Immature natural killer cell (primary cell): ENCODE results near the gene RNF175. TPM values are rescaled to one million over a fixed set of nuclear protein-coding genes. Genes with fewer than 3 reads are reported as not detected.
A peak's percentile ranks its signal among the peaks of the same experiment; 100 is the strongest.

Experiments
- DNase-seq, 3 donors: peaks; one replicate each; pipeline ENCODE4 v3.0.0; 2022; ENCODE audit warnings: mixed read lengths in 1 of 3
- H3K27ac Mint-ChIP-seq, 6 donors: one replicate each; pipeline ENCODE4 v1.8.0; 2020; ENCODE audit warnings: mixed read lengths in 6 of 6, mild to moderate bottlenecking in 5 of 6, inconsistent platforms in 4 of 6, moderate library complexity in 3 of 6
- H3K27me3 Mint-ChIP-seq, 3 donors: one replicate each; pipeline ENCODE4 v1.8.0; 2020 to 2021; ENCODE audit warnings: low read depth in 3 of 3, mild to moderate bottlenecking in 3 of 3, mixed read lengths in 3 of 3, moderate library complexity in 3 of 3, inconsistent platforms in 1 of 3
- H3K36me3 Mint-ChIP-seq, 3 donors: one replicate each; pipeline ENCODE4 v1.8.0; 2020; ENCODE audit warnings: mixed read lengths in 3 of 3, inconsistent platforms in 2 of 3, mild to moderate bottlenecking in 2 of 3
- H3K4me1 Mint-ChIP-seq, 2 donors: one replicate each; pipeline ENCODE4 v1.8.0; 2020; ENCODE audit warnings: inconsistent platforms in 2 of 2, mild to moderate bottlenecking in 2 of 2, mixed read lengths in 2 of 2, moderate library complexity in 1 of 2
- H3K4me3 Mint-ChIP-seq, 5 donors: one replicate each; pipeline ENCODE4 v1.8.0; 2020; ENCODE audit warnings: mild to moderate bottlenecking in 5 of 5, mixed read lengths in 5 of 5, inconsistent platforms in 3 of 5, moderate library complexity in 3 of 5
- H3K9me3 Mint-ChIP-seq, 6 donors: one replicate each; pipeline ENCODE4 v1.8.0; 2020; ENCODE audit warnings: mild to moderate bottlenecking in 6 of 6, mixed read lengths in 6 of 6, inconsistent platforms in 4 of 6, moderate library complexity in 3 of 6
- polyA plus RNA-seq, 3 donors: library from polyadenylated mRNA; unstranded; fragments of 300-500 nt; fragmentation: Illumina TruSeq; gene quantifications; one replicate each; pipeline ENCODE4 v1.2.3, GENCODE V29; 2021

The RNF175 gene
- polyA plus RNA-seq, 3 donors from 2014 or later: not detected

DNA sequence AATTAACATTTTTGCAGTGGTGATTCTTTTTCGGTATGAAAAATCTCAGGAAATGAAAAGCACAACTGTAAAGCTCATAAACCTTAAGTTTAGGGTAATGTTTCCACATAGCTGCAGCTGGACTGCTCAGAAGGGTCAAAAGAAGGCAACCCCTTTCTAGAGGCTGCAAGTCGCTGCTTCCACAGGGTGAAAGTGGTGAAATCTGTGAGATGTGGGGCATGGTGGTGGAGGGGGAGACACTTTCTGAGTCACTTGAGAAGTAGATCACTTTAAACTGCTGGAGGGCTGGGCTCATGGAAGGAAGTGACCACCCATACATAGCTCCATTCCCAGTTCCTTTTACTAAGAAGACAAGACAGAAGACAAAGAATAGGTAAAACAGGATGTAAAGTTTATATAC, 20.4 kb upstream of the RNF175 start:
- Mint-ChIP-seq H3K27me3 (peaks cover 3 to 19% (median 6%) of the 10 kb centered on the region in 3 donors), H3K27ac (no peak overlapping the region)

DNA sequence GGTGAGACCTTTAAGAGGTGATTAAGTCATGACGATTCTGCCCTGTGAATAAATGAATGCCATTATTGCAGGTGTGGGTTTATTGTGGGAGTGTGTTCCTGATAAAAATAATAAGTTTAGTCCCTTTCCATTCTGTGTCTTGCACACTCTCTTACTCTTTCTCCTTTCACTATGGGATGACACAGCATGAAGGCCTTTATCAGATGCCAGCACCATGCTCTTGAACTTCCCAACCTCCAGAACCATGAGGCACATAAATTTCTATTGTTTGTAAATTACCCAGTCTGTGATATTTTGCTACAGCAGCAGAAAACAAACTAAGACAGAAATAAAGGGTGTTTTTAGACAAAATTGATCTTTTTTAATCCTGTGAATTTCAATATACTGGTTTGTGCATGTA, 18.6 kb upstream of the RNF175 start:
- no peak for DNase-seq
- Mint-ChIP-seq H3K27me3 (peaks cover 3 to 16% (median 3%) of the 10 kb centered on the region in 3 donors), H3K27ac (no peak overlapping the region), H3K4me1 (no peaks in the 10 kb centered on the region), H3K9me3 (peaks cover 0 to 5% (median 0%) of the 10 kb centered on the region in 6 donors), H3K36me3 (peaks cover 0 to 3% (median 0%) of the 10 kb centered on the region in 3 donors), H3K4me3 (no peak overlapping the region)

More for the DNA sequence above, 20.4 kb upstream of the RNF175 start:
- H3K9me3 Mint-ChIP-seq: peaks cover 0 to 5% (median 0%) of the 10 kb centered on the region in 6 donors
- no peaks in the 10 kb centered on the region for H3K4me1 Mint-ChIP-seq
- peaks cover 0 to 3% (median 0%) of the 10 kb centered on the region in 3 donors for H3K36me3 Mint-ChIP-seq
- no peak for DNase-seq
- H3K4me3 Mint-ChIP-seq: no peak overlapping the region

DNA sequence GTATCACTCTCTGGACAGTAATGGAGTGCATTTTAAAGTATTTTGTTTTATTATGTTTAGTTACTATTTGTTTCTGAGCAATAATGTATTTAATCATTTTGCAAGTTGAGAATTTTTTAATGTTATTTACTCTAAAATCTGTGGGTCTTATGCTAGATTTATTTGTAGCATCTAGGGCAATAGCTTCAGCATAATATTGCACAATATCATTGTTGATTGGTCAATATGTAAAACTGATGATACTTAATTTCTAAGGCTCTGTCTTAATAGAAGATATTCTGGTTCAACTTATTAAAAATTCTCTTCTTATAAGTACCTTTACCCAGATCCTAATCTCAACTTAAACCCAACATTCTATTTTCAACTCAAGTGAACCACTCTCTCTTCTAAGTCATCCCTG, 17.6 kb upstream of the RNF175 start:
- DNase-seq: no peak
- Mint-ChIP-seq H3K27me3 (peaks cover 3 to 18% (median 3%) of the 10 kb centered on the region in 3 donors), H3K4me3 (no peak overlapping the region), H3K36me3 (peaks cover 0 to 3% (median 0%) of the 10 kb centered on the region in 3 donors), H3K27ac (no peak overlapping the region), H3K4me1 (no peaks in the 10 kb centered on the region), H3K9me3 (peaks cover 0 to 5% (median 0%) of the 10 kb centered on the region in 6 donors)

DNA sequence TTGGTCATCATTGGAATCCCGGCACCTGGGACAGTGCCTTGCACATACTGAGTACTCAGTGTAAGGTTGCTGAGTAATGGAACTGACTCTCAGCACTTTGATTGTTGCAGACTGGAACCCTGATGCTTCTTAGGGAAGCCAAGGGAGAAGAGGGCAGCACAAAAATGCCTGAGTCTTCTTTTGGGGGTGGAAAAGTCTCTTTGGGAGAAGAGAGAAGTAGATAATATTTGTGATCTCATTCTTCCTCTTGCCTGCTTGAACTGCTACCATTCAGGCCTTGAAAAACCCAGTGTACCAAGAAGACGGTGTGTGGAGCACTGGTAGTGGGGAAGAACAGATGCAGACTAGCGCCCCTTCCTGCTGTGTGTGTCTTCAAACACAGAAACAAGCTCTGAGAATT, 16.8 kb upstream of the RNF175 start:
- Mint-ChIP-seq H3K36me3 (peaks cover 0 to 3% (median 0%) of the 10 kb centered on the region in 3 donors), H3K9me3 (peaks cover 0 to 5% (median 0%) of the 10 kb centered on the region in 6 donors), H3K27me3 (peaks cover 3 to 19% (median 4%) of the 10 kb centered on the region in 3 donors), H3K4me3 (no peak overlapping the region), H3K27ac (no peak overlapping the region), H3K4me1 (no peaks in the 10 kb centered on the region)
- no peak for DNase-seq

DNA sequence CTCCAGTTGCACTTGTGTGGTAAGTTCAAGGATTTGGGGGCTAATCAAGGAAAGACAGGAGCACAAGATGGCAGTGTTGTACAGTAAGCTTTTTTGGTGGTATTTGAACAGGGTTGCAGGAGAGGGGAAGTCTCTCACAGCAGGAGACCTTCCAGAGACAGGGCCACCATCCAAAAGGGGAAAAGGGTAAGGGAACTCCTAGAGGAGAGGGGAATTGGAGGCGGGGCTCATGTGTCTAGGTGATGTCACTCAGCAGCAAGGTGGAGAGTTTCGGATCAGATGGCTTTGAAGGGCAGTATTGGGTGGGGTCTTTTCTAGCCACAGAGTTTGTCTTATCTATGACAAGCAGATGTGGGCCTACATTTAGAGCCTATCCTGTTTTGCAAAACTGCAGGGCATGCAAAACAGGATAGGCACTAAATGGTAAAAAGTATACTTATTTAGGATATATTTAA, 13.4 kb upstream of the RNF175 start:
- Mint-ChIP-seq H3K9me3 (peaks cover 0 to 2% (median 0%) of the 10 kb centered on the region in 6 donors), H3K4me3 (no peak overlapping the region), H3K4me1 (no peaks in the 10 kb centered on the region), H3K36me3 (peaks cover 0 to 3% (median 0%) of the 10 kb centered on the region in 3 donors), H3K27ac (peak overlapping the region in 1 of 6 donors; percentile 0), H3K27me3 (peaks cover 1 to 15% (median 6%) of the 10 kb centered on the region in 3 donors)
- DNase-seq: no peak

DNA sequence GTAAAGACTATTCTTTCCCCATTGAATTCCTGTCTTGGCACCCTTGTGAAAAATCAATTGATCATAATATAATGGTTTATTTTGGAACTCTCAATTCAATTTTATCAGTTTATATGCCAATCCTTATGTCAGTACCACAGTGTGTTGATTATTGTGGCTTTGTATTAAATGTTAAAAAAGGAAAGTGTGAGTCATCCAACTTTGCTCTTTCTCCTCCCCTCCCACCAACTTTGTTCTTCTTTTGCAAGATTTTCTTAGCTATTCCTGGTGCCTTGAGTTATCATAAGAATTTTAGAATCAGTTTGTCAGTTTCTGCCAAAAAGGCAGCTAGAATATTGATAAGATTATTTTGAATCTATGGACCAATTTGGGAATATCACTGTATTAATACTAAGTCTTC, 11.2 kb upstream of the RNF175 start:
- Mint-ChIP-seq H3K4me3 (no peak overlapping the region), H3K9me3 (peaks cover 0 to 2% (median 0%) of the 10 kb centered on the region in 6 donors), H3K27ac (no peak overlapping the region), H3K4me1 (no peaks in the 10 kb centered on the region), H3K36me3 (no peaks in the 10 kb centered on the region), H3K27me3 (peaks cover 1 to 12% (median 4%) of the 10 kb centered on the region in 3 donors)
- DNase-seq: no peak

DNA sequence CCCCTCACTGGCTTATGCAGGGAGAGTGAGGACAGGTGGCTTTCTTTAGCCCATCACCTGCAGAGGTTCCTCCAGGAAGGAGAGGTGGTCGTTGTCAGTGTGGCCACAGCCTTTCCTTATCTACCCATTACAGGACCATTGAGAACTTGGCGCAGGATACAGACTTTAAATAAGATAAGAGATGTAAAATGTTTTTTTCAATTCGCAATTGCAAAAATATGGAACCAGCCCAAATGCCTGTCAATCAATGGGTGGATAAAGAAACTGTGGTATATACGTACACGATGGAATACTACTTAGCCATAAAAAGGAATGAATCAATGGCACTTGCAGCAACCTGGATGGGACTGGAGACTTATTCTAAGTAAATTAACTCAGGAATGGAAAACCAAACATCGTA, 6.9 kb upstream of the RNF175 start:
- no peak overlapping the region for H3K27ac Mint-ChIP-seq
- H3K36me3 Mint-ChIP-seq: no peaks in the 10 kb centered on the region
- H3K4me3 Mint-ChIP-seq: no peak overlapping the region
- peaks cover 5 to 9% (median 7%) of the 10 kb centered on the region in 3 donors for H3K27me3 Mint-ChIP-seq
- H3K4me1 Mint-ChIP-seq: no peaks in the 10 kb centered on the region
- peaks cover 0 to 5% (median 2%) of the 10 kb centered on the region in 6 donors for H3K9me3 Mint-ChIP-seq
- no peak for DNase-seq

DNA sequence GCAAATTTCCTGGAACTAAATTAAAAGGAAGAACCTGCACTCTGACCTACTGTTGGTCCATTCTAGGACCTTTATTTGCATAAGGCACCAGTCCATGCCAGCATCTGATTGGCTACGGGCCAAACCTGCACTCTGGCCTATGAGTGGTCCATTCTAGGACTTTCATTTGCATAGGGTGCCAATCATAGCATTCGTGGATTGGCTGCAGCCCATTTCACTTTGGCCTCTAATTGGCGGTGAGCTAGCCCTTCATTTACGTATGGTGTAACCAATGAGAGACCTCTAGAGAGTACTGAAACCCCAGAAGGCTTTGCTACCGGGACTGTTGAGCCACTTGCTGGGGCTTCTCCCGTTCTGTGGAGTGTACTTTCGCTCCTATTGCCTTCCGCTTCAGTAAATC, 6.1 kb upstream of the RNF175 start:
- DNase-seq: no peak
- no peaks in the 10 kb centered on the region for H3K4me1 Mint-ChIP-seq
- H3K27me3 Mint-ChIP-seq: peaks cover 7 to 9% (median 9%) of the 10 kb centered on the region in 3 donors
- H3K9me3 Mint-ChIP-seq: peaks cover 0 to 5% (median 2%) of the 10 kb centered on the region in 6 donors
- H3K27ac Mint-ChIP-seq: no peak overlapping the region
- no peaks in the 10 kb centered on the region for H3K36me3 Mint-ChIP-seq
- H3K4me3 Mint-ChIP-seq: no peak overlapping the region

DNA sequence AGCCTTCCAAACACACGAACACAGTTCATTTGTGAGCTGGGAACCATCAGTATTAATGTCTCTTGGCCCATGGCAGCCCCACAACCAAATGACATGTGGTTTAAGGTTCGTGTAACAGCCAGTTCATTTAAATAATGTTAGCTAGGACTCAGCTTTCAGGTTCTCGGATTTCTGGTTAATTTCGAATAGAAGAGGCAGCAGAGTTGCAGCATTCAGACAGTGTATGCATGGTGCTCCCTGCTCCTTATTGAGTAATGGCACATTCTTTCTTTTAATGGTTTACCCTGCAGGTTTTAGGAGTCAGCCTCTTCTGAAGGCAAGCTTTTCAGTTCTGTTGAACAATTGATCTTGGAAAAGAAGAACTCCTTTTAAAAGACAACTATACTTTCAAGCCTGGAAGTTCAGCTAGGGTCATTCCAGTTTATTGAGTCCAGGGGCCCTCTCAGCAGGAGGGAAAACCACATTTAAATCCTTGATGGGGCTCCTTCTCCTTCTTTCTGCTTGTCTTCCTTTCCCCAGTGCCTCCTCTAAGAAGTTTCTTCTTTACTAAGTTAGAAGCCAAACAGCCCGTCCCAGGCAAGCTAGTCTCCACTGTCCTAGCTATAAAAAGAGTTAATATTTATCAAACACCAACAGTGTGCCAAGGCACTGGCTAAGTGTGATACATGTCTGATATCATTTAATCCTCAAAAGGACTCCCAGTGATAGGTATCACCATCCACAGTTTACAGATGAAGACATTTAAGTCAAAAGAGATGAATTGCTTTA, 5.0 kb upstream of the RNF175 start:
- H3K36me3 Mint-ChIP-seq: no peaks in the 10 kb centered on the region
- H3K27ac Mint-ChIP-seq: no peak overlapping the region
- no peak for DNase-seq
- no peak overlapping the region for H3K4me3 Mint-ChIP-seq
- H3K27me3 Mint-ChIP-seq: peaks cover 6 to 12% (median 7%) of the 10 kb centered on the region in 3 donors
- H3K9me3 Mint-ChIP-seq: peaks cover 0 to 5% (median 2%) of the 10 kb centered on the region in 6 donors
- no peaks in the 10 kb centered on the region for H3K4me1 Mint-ChIP-seq

DNA sequence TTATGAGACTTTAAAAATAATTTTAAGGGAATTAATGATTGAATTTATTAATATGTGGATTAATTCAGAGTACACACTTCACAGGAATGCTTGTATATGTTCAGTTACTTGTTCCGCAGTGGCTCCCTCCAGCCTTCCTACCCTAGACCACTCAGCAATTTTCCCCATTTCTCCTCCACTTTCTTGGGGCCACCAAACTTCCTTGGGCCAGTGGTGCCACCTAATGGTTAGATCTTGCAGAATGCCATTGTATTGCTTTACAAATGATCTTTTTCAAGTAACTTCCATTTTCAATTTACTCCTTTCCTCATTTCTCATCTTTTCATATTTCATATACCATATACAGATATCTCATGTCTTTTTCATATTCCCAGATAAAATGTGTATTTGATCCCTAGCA, 3.6 kb upstream of the RNF175 start:
- DNase-seq: no peak
- Mint-ChIP-seq H3K4me1 (peaks cover 0 to 2% of the 10 kb centered on the region in 2 donors), H3K27ac (no peak overlapping the region), H3K4me3 (no peak overlapping the region), H3K27me3 (peaks cover 9 to 14% (median 11%) of the 10 kb centered on the region in 3 donors), H3K36me3 (no peaks in the 10 kb centered on the region), H3K9me3 (peaks cover 0 to 5% (median 2%) of the 10 kb centered on the region in 6 donors)

DNA sequence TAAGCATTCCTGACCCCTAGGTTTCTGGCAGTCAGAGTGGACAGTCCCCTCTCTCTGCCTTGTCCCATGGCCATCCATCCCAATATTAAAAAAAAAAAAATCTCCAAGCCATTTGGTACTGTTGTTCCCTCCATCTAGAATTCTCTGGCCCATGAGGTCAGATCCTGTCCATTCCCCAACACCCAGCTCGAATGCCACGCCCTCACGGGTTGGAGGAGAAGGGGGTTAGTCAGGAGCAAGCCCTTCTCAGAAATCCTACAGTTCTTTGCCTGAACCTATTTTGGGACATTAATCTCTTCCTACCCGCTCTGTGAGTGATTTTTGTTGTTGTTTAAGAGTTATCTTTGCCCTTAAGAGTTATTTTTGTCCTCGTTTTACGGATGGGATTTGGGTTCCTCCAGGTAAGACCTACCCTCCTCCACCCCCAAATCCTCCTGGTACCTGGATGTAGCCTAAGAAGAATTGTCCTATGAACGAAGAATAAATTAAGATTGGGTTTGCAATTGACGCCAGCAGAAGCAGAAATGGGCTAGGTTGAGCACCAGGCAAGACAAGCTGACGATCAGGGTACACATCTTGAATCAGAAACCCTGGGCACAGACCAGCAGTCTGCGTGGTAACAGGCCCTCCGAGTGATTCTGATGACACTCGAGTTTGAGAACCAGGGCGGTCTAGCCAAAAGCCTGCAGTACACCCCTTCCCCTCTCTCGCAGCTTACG, 977 bp downstream of the RNF175 start:
- H3K27ac Mint-ChIP-seq: no peak overlapping the region

DNA sequence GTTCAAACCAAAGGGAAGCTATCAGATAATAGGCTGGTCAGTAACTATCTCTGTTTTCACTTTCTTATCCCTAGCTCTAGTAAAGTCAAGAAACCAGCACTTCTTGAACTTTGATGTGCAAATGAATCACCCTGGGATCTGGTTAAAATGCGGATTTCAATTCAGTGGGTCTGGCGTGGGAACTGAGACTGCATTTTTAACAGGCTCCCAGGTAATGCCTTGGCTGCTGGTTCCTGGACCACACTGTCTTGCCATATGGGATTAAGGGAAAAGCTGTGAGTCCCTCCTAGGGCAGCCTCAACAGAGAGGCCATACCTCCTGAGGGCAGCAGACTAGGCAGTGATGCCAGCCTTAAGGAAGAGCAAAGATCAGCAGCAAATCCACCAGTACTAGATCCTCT, 1.7 kb downstream of the RNF175 start:
- Mint-ChIP-seq H3K36me3 (no peaks in the 10 kb centered on the region), H3K4me3 (no peak overlapping the region), H3K27ac (no peak overlapping the region), H3K27me3 (peaks cover 10 to 27% (median 11%) of the 10 kb centered on the region in 3 donors), H3K4me1 (peaks cover 0 to 2% of the 10 kb centered on the region in 2 donors), H3K9me3 (peaks cover 0 to 1% (median 0%) of the 10 kb centered on the region in 6 donors)
- no peak for DNase-seq

More for the DNA sequence above, 977 bp downstream of the RNF175 start:
- Mint-ChIP-seq H3K9me3 (peaks cover 0 to 5% (median 2%) of the 10 kb centered on the region in 6 donors), H3K36me3 (no peaks in the 10 kb centered on the region), H3K27me3 (peaks cover 14 to 27% (median 15%) of the 10 kb centered on the region in 3 donors), H3K4me3 (peak overlapping the region in 4 of 5 donors; percentile 6 to 56 (median 30)), H3K4me1 (peaks cover 0 to 2% of the 10 kb centered on the region in 2 donors)
- DNase-seq: no peak

DNA sequence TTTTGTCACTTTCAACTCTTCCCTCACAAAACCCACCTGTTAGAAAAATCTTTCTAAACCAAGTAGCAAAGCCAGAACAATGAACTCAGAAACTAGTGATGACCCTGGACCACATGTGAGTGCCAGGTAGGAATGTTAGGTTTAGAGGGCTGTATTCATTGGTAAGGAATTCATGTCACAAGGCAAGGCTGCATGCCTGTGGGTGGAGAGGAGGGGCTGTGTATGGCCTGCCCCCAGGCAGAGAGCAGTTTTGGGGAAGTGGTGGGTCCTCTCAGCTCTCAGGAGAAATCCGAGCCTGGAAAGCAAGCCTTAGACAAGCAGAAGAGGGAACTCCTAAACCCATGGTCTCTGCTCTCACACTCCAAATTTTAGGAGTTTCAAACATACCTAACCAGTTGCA, 2.4 kb downstream of the RNF175 start:
- peaks cover 10 to 27% (median 10%) of the 10 kb centered on the region in 3 donors for H3K27me3 Mint-ChIP-seq
- H3K4me1 Mint-ChIP-seq: peaks cover 0 to 2% of the 10 kb centered on the region in 2 donors
- H3K36me3 Mint-ChIP-seq: no peaks in the 10 kb centered on the region
- peaks cover 0 to 1% (median 0%) of the 10 kb centered on the region in 6 donors for H3K9me3 Mint-ChIP-seq
- DNase-seq: no peak
- H3K4me3 Mint-ChIP-seq: no peak overlapping the region
- H3K27ac Mint-ChIP-seq: no peak overlapping the region

DNA sequence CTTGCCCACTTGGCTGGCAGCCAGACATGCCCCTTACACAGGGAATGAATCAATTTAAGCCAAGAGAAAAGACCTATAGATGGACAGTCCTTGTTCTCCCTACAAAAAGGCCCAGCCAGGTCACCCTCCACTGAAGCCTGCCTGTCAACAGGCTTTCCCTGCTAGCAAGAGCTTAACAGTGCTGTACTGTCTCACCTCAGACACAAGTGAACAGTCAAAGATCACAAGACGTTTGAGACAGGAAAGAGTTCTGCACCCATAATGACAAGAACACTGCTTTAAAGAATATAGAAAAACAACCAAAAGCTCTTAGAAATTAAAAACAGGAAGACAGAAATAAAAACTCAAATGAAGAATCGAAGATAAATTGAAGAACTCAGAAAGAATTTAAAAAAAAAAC, 4.6 kb downstream of the RNF175 start:
- H3K36me3 Mint-ChIP-seq: no peaks in the 10 kb centered on the region
- H3K4me1 Mint-ChIP-seq: peaks cover 0 to 2% of the 10 kb centered on the region in 2 donors
- H3K4me3 Mint-ChIP-seq: no peak overlapping the region
- H3K27me3 Mint-ChIP-seq: peaks cover 6 to 25% (median 9%) of the 10 kb centered on the region in 3 donors
- peaks cover 0 to 1% (median 0%) of the 10 kb centered on the region in 6 donors for H3K9me3 Mint-ChIP-seq
- H3K27ac Mint-ChIP-seq: no peak overlapping the region
- no peak for DNase-seq
